22Rv1 (cell line): Measurements from ENCODE around the gene BIRC6.

ENCODE experiments used
- CTCF ChIP-seq: fragments of 450-650 bp; IDR thresholded peaks from 2 replicates; pipeline ENCODE4 v1.5.1; 2017; ENCODE audit warnings: mild to moderate bottlenecking
- ZFX ChIP-seq: fragments of 450-650 bp; IDR thresholded peaks from 2 replicates; pipeline ENCODE4 v1.6.1; 2017; ENCODE audit warnings: antibody characterized with exemption, borderline replicate concordance

- TF ChIP-seq CTCF (no peak), ZFX (no peak)
Measured at GRCh38 chr2:32369222-32369621, 12.4 kb downstream of the BIRC6 start.
